ENCODE measurements around the gene NFS1.
A peak's percentile ranks its signal among the peaks of the same experiment; 100 is the strongest.
"Not testable (repeated sequence)": the region's sequence is repeated elsewhere in the genome, so short reads cannot be mapped to it uniquely, and the experiment has no call there.

NFS1 gene

DNA sequence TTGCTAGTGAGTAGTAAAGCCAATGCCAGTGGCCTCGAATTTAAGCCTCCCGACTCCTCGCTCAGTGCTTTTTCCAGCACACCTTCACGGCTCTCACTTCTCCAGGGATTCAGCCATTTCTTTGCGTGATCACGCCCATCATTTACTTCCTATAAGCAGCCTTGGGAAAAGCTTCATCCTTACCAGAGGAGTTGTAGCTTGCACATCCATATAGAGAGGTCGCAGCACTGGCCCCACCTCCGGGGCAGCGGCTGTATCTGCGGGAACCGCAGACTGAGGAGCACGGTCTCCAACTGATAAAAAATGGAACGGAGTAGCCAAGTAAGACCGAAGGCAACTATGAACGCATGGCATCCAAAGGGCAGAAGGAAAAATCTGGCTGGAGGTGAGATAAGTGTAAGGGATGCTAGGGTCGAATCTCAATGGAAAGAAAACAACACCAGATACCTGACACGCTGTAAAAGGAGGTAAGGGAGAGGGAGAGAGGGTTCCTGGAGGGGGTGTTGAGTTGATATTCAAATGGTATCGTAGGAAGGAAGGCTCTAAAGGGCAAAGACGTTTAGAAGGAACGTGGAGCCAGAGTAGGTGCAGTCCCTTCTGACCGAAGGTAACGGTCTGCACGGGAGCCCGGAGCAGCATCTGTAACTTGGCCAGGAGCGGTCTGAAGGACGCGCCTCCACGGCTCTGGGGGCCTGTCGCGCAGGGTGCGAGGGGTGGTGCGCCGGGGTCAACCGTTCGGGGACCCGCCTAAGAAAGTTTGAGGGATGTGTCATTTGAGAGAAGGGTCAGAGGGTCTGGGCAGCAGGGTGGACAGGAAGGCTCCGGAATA lies 640 bp downstream of the NFS1 start:
- DNase-seq (ENCODE audit: low spot score) = peak; percentile 50
- in situ Hi-C loops (cut with MboI; ENCODE audit: low pct_unique_long_range_greater_than_20kb, low sequenced_read_pairs, unreplicated experiment) = no loop called here
- TF ChIP-seq CTCF (IDR thresholded peaks at IDR 0.05; ENCODE audit: extremely low read depth, insufficient read depth, missing control alignments) = no peak

- no peak for TF ChIP-seq CTCF (IDR thresholded peaks at IDR 0.05; ENCODE audit: extremely low read depth, insufficient read depth, missing control alignments)
- in situ Hi-C loops (cut with MboI; ENCODE audit: low pct_unique_long_range_greater_than_20kb, low sequenced_read_pairs, unreplicated experiment) = no loop called here
- no peak for DNase-seq (ENCODE audit: low spot score)
These were observed 1.4 kb downstream of the NFS1 start for GRCh38 chr20:35697696-35698297.

GRCh38 chr20:35695978-35696377 lies 3.2 kb downstream of the NFS1 start:
- in situ Hi-C loops (cut with MboI; ENCODE audit: low pct_unique_long_range_greater_than_20kb, low sequenced_read_pairs, unreplicated experiment) = no loop called here
- DNase-seq (ENCODE audit: low spot score) = no peak
- TF ChIP-seq CTCF (IDR thresholded peaks at IDR 0.05; ENCODE audit: extremely low read depth, insufficient read depth, missing control alignments) = no peak

- in situ Hi-C loops (cut with MboI; ENCODE audit: low pct_unique_long_range_greater_than_20kb, low sequenced_read_pairs, unreplicated experiment) = no loop called here
- no peak for TF ChIP-seq CTCF (IDR thresholded peaks at IDR 0.05; ENCODE audit: extremely low read depth, insufficient read depth, missing control alignments)
These were observed 3.9 kb downstream of the NFS1 start for GRCh38 chr20:35695245-35695749.

GRCh38 chr20:35690265-35690664 lies 8.9 kb downstream of the NFS1 start:
- no peak for DNase-seq (ENCODE audit: low spot score)
- in situ Hi-C loops (cut with MboI; ENCODE audit: low pct_unique_long_range_greater_than_20kb, low sequenced_read_pairs, unreplicated experiment) = no loop called here
- no peak for TF ChIP-seq CTCF (IDR thresholded peaks at IDR 0.05; ENCODE audit: extremely low read depth, insufficient read depth, missing control alignments)

More at GRCh38 chr20:35695245-35695749, 3.9 kb downstream of the NFS1 start:
- no peak for DNase-seq (ENCODE audit: low spot score)

- DNase-seq (ENCODE audit: low spot score); in situ Hi-C loops (cut with MboI; ENCODE audit: low pct_unique_long_range_greater_than_20kb, low sequenced_read_pairs, unreplicated experiment): not testable (repeated sequence)
- TF ChIP-seq CTCF (IDR thresholded peaks at IDR 0.05; ENCODE audit: extremely low read depth, insufficient read depth, missing control alignments) = peak; percentile 28
These were observed 12.3 kb downstream of the NFS1 start for GRCh38 chr20:35686872-35687271.

GRCh38 chr20:35685368-35685767 lies 13.8 kb downstream of the NFS1 start:
- DNase-seq (ENCODE audit: low spot score); in situ Hi-C loops (cut with MboI; ENCODE audit: low pct_unique_long_range_greater_than_20kb, low sequenced_read_pairs, unreplicated experiment): not testable (repeated sequence)
